ENCODE measurements around the gene FAF1. TPM values are rescaled to one million over a fixed set of nuclear protein-coding genes. Genes with fewer than 3 reads are reported as not detected.
"Not testable (repeated sequence)": the region's sequence is repeated elsewhere in the genome, so short reads cannot be mapped to it uniquely, and the experiment has no call there.

FAF1 gene
- total RNA-seq, 1 donor from 2014 or later = 52.7 TPM

GRCh38 chr1:50750021-50750619 is 209.9 kb downstream of the FAF1 start:
- H3K36me3 ChIP-seq (ENCODE audit: control insufficient read depth, insufficient read depth, low read length) = no peaks in the 10 kb centered on the region
- FAIRE-seq (no peak), DNase-seq (ENCODE audit: low read depth) (peak; percentile 43)
- TF ChIP-seq CTCF (IDR thresholded peaks at IDR 0.05; ENCODE audit: insufficient read depth, low read length, severe bottlenecking) = peak; percentile 41
- H3K27me3 ChIP-seq (ENCODE audit: control insufficient read depth, insufficient read depth, low read length) = no peaks in the 10 kb centered on the region
- H3K4me3 ChIP-seq (ENCODE audit: low read depth, low read length) = no peak overlapping the region

- Histone ChIP-seq H3K27me3 (ENCODE audit: control insufficient read depth, insufficient read depth, low read length) (no peaks in the 10 kb centered on the region), H3K4me3 (ENCODE audit: low read depth, low read length) (no peak overlapping the region), H3K36me3 (ENCODE audit: control insufficient read depth, insufficient read depth, low read length) (no peaks in the 10 kb centered on the region)
- no peak for TF ChIP-seq CTCF (IDR thresholded peaks at IDR 0.05; ENCODE audit: insufficient read depth, low read length, severe bottlenecking)
- no peak for FAIRE-seq
- no peak for DNase-seq (ENCODE audit: low read depth)
Observed at GRCh38 chr1:50747394-50747793, 212.7 kb downstream of the FAF1 start.

GRCh38 chr1:50742523-50742922 is 217.5 kb downstream of the FAF1 start:
- DNase-seq (ENCODE audit: low read depth) (peak; percentile 84), FAIRE-seq (no peak)
- Histone ChIP-seq H3K4me3 (ENCODE audit: low read depth, low read length) (no peak overlapping the region), H3K27me3 (ENCODE audit: control insufficient read depth, insufficient read depth, low read length) (no peaks in the 10 kb centered on the region), H3K36me3 (ENCODE audit: control insufficient read depth, insufficient read depth, low read length) (peaks cover 1% of the 10 kb centered on the region)
- no peak for TF ChIP-seq CTCF (IDR thresholded peaks at IDR 0.05; ENCODE audit: insufficient read depth, low read length, severe bottlenecking)

GRCh38 chr1:50739125-50739524 is 220.9 kb downstream of the FAF1 start:
- FAIRE-seq (no peak), DNase-seq (ENCODE audit: low read depth) (no peak)
- Histone ChIP-seq H3K36me3 (ENCODE audit: control insufficient read depth, insufficient read depth, low read length) (peaks cover 1% of the 10 kb centered on the region), H3K27me3 (ENCODE audit: control insufficient read depth, insufficient read depth, low read length) (no peaks in the 10 kb centered on the region), H3K4me3 (ENCODE audit: low read depth, low read length) (no peak overlapping the region)
- no peak for TF ChIP-seq CTCF (IDR thresholded peaks at IDR 0.05; ENCODE audit: insufficient read depth, low read length, severe bottlenecking)

- Histone ChIP-seq H3K4me3 (ENCODE audit: low read depth, low read length) (no peak overlapping the region), H3K27me3 (ENCODE audit: control insufficient read depth, insufficient read depth, low read length) (no peaks in the 10 kb centered on the region), H3K36me3 (ENCODE audit: control insufficient read depth, insufficient read depth, low read length) (peaks cover 1% of the 10 kb centered on the region)
- no peak for FAIRE-seq
- peak; percentile 25 for DNase-seq (ENCODE audit: low read depth)
- peak; percentile 16 for TF ChIP-seq CTCF (IDR thresholded peaks at IDR 0.05; ENCODE audit: insufficient read depth, low read length, severe bottlenecking)
Observed at GRCh38 chr1:50735443-50735842, 224.6 kb downstream of the FAF1 start.

GRCh38 chr1:50727578-50727977 is 232.5 kb downstream of the FAF1 start:
- not testable (repeated sequence) for DNase-seq (ENCODE audit: low read depth); FAIRE-seq; H3K27me3 ChIP-seq (ENCODE audit: control insufficient read depth, insufficient read depth, low read length); H3K36me3 ChIP-seq (ENCODE audit: control insufficient read depth, insufficient read depth, low read length); H3K4me3 ChIP-seq (ENCODE audit: low read depth, low read length)

Data from bronchial epithelial cell (primary cell).